HCT116 (cell line): ENCODE measurements around the gene AHCTF1. TPM values are rescaled to one million over a fixed set of nuclear protein-coding genes. Genes with fewer than 3 reads are reported as not detected.

Experiments
- ATAC-seq: fragments of 200-7000 bp; cut with Tn5 transposase; 2 replicates; pipeline ENCODE4 v1.9.1; 2020; ENCODE audit warnings: mild to moderate bottlenecking, moderate library complexity
- BruUV-seq: library from RNA; stranded (reverse); fragments of 400-500 nt; replicated peaks from 2 replicates; lab custom pipeline; 2021; lab: Mats Ljungman, UMichigan
- CTCF ChIA-PET: fragments of 300-600 bp; sonication (Branson Sonifier 250); formaldehyde crosslinking; loops from one replicate; lab custom pipeline; 2021; ENCODE audit warnings: antibody characterized with exemption; lab: Charles Lee
- POLR2A ChIA-PET: fragments of 300-600, 350-600 bp; sonication (Branson Sonifier 250); formaldehyde crosslinking; loops from one replicate; lab custom pipeline; 2021; ENCODE audit warnings: antibody characterized with exemption; lab: Charles Lee
- RAD21 ChIA-PET, 2 experiments: fragments of 300-600 bp; sonication (Branson Sonifier 250); formaldehyde crosslinking; loops; one replicate each; lab custom pipeline; 2023; ENCODE audit warnings: low total read pairs in 2 of 2; ENCODE audit not compliant: uncharacterized antibody in 2 of 2, unreplicated experiment in 2 of 2, low non-redundant PET in 1 of 2; lab: Charles Lee
- DNase-seq: peaks from one replicate; pipeline ENCODE4 v3.0.0-alpha.2; 2010; ENCODE audit warnings: low read depth, low spot score
- H2AFZ ChIP-seq: fragments of 200-600 bp; shearing (Covaris generic), sonication (generic); 2 replicates; pipeline ENCODE4 v1.6.1; 2017; ENCODE audit warnings: low read depth, mixed run types, mixed read lengths, antibody characterized with exemption, low read length; ENCODE audit not compliant: poor library complexity, severe bottlenecking
- H3K27ac ChIP-seq: 2 replicates; pipeline ENCODE4 v1.5.1; 2012; ENCODE audit warnings: low read depth, low read length
- H3K27me3 ChIP-seq: fragments of 200-600 bp; sonication (generic); 2 replicates; pipeline ENCODE4 v1.6.1; 2016; ENCODE audit warnings: mixed run types, low read length, mixed read lengths; ENCODE audit not compliant: insufficient read depth
- H3K36me3 ChIP-seq, 2 experiments: fragments of 200-500 bp in 1 of 2; fragments of 200-600 bp in 1 of 2; sonication (Bioruptor generic) in 1 of 2; sonication (generic) in 1 of 2; 2 replicates each; pipeline versions ENCODE4 v1.5.1 to v1.6.1; 2014 to 2016; ENCODE audit warnings: low read length in 2 of 2, inconsistent platforms in 1 of 2, mixed read lengths in 1 of 2, mixed run types in 1 of 2; ENCODE audit not compliant: insufficient read depth in 2 of 2, control insufficient read depth in 1 of 2
- H3K4me1 ChIP-seq, 2 experiments: fragments of 200-600 bp in 1 of 2; sonication (generic) in 1 of 2; 2 replicates each; pipeline versions ENCODE4 v1.5.1 to v1.6.1; 2012 to 2017; ENCODE audit warnings: low read length in 2 of 2, inconsistent platforms in 1 of 2, mild to moderate bottlenecking in 1 of 2, mixed read lengths in 1 of 2, mixed run types in 1 of 2, moderate library complexity in 1 of 2; ENCODE audit not compliant: insufficient read depth in 2 of 2, control insufficient read depth in 1 of 2
- H3K4me2 ChIP-seq: fragments of 200-600 bp; sonication (generic); 2 replicates; pipeline ENCODE4 v1.6.1; 2017; ENCODE audit warnings: mixed run types, low read length, mixed read lengths
- H3K4me3 ChIP-seq, 2 experiments: fragments of 200-600 bp in 1 of 2; sonication (generic) in 1 of 2; replicated peaks in 1 of 2; 2 replicates each; pipeline ENCODE4 v1.5.1; 2011 to 2016; ENCODE audit warnings: low read length in 2 of 2, control low read depth in 1 of 2, low read depth in 1 of 2, mild to moderate bottlenecking in 1 of 2, mixed read lengths in 1 of 2, mixed run types in 1 of 2
- H3K79me2 ChIP-seq: fragments of 200-600 bp; sonication (generic); 2 replicates; pipeline ENCODE4 v1.6.1; 2017; ENCODE audit warnings: mild to moderate bottlenecking, mixed run types, low read length, moderate library complexity, mixed read lengths; ENCODE audit not compliant: insufficient read depth
- H3K9ac ChIP-seq: fragments of 200-600 bp; sonication (generic); 2 replicates; pipeline ENCODE4 v1.6.1; 2016; ENCODE audit warnings: low read length, mixed read lengths
- H3K9me2 ChIP-seq: fragments of 200-600 bp; sonication (generic), shearing (Covaris generic); 2 replicates; pipeline ENCODE4 v1.6.1; 2017; ENCODE audit warnings: mixed run types, mild to moderate bottlenecking, moderate library complexity; ENCODE audit not compliant: insufficient read depth
- H3K9me3 ChIP-seq, 2 experiments: fragments of 200-500 bp in 1 of 2; fragments of 200-600 bp in 1 of 2; sonication (Bioruptor generic) in 1 of 2; sonication (generic) in 1 of 2; 2 replicates each; pipeline ENCODE4 v1.6.1; 2014 to 2017; ENCODE audit warnings: low read length in 2 of 2, mixed read lengths in 2 of 2, inconsistent platforms in 1 of 2, low read depth in 1 of 2, mild to moderate bottlenecking in 1 of 2, mixed run types in 1 of 2, moderate library complexity in 1 of 2; ENCODE audit not compliant: control insufficient read depth in 1 of 2, insufficient read depth in 1 of 2
- H4K20me1 ChIP-seq: fragments of 200-600 bp; sonication (generic), shearing (Covaris generic); 2 replicates; pipeline ENCODE4 v1.6.1; 2017; ENCODE audit warnings: mixed run types, mild to moderate bottlenecking, moderate library complexity; ENCODE audit not compliant: insufficient read depth
- CBX3 ChIP-seq: IDR thresholded peaks from 2 replicates; pipeline ENCODE4 v1.6.1; 2012; ENCODE audit warnings: low read depth
- CEBPB ChIP-seq: IDR thresholded peaks from 2 replicates; pipeline ENCODE4 v1.6.1; 2012; ENCODE audit warnings: low read depth
- ELF1 ChIP-seq: IDR thresholded peaks from 2 replicates; pipeline ENCODE4 v1.6.1; 2012; ENCODE audit warnings: low read depth, borderline replicate concordance
- EZH2 ChIP-seq: fragments of 200-600 bp; sonication (generic); IDR thresholded peaks from 2 replicates; pipeline ENCODE4 v1.6.1; 2017; ENCODE audit warnings: antibody characterized with exemption, mixed run types
- EZH2phosphoT487 ChIP-seq: fragments of 200-600 bp; IDR thresholded peaks from 2 replicates; pipeline ENCODE4 v1.6.1; 2018; ENCODE audit warnings: antibody characterized with exemption, borderline replicate concordance
- FOSL1 ChIP-seq: IDR thresholded peaks from 2 replicates; pipeline ENCODE4 v1.6.1; 2012; ENCODE audit warnings: low read depth
- POLR2A ChIP-seq: IDR thresholded peaks from 2 replicates; pipeline ENCODE4 v1.7.0; 2011; ENCODE audit warnings: borderline replicate concordance; ENCODE audit not compliant: insufficient read depth, insufficient read length; ENCODE audit errors: extremely low read depth
- POLR2AphosphoS5 ChIP-seq: IDR thresholded peaks from 2 replicates; pipeline ENCODE4 v1.6.1; 2011; ENCODE audit warnings: mild to moderate bottlenecking, low read depth, low read length, moderate library complexity
- RAD21 ChIP-seq: IDR thresholded peaks from 2 replicates; pipeline ENCODE4 v1.6.1; 2012; ENCODE audit warnings: low read depth, mild to moderate bottlenecking
- SIN3A ChIP-seq: IDR thresholded peaks from 2 replicates; pipeline ENCODE4 v1.6.1; 2012; ENCODE audit warnings: low read depth
- SP1 ChIP-seq: IDR thresholded peaks from 2 replicates; pipeline ENCODE4 v1.6.1; 2012; ENCODE audit warnings: low read depth
- SRF ChIP-seq: IDR thresholded peaks from 2 replicates; pipeline ENCODE4 v1.6.1; 2012; ENCODE audit warnings: low read depth
- YY1 ChIP-seq: IDR thresholded peaks from 2 replicates; pipeline ENCODE4 v1.6.1; 2011; ENCODE audit warnings: low read length, low read depth, moderate library complexity, mild to moderate bottlenecking; ENCODE audit not compliant: insufficient replicate concordance; ENCODE audit errors: extremely low read depth
- ZFX ChIP-seq: fragments of 450-650 bp; IDR thresholded peaks from 2 replicates; pipeline ENCODE4 v1.6.1; 2017
- ZNF274 ChIP-seq: fragments of 200-500 bp; sonication (Bioruptor generic); IDR thresholded peaks from 2 replicates; pipeline ENCODE4 v1.6.1; 2014; ENCODE audit warnings: mild to moderate bottlenecking, low read depth, low read length, inconsistent platforms
- intact Hi-C: fragments of 100-400 bp; cut with micrococcal nuclease; formaldehyde crosslinking; loops from 2 replicates; pipeline ENCODE4 v1.10.0; 2022
- total RNA-seq: library from RNA; stranded (reverse); gene quantifications from one replicate; pipeline ENCODE4 v1.2.1, GENCODE V29; 2021; ENCODE audit not compliant: unreplicated experiment
- TF ChIP-seq, protein P1 (sequence below): IDR thresholded peaks from 2 replicates; pipeline ENCODE4 v1.6.1; 2012
- TF ChIP-seq, protein P2 (sequence below): IDR thresholded peaks from 2 replicates; pipeline ENCODE4 v1.6.1; 2011; ENCODE audit warnings: mild to moderate bottlenecking, low read length, moderate library complexity; ENCODE audit not compliant: insufficient replicate concordance; ENCODE audit errors: extremely low read depth
- TF ChIP-seq, protein P3 (sequence below), 3 experiments: fragments of 200-600 bp in 1 of 3; sonication (generic) in 1 of 3; IDR thresholded peaks in 2 of 3; conservative IDR thresholded peaks in 1 of 3; 2 replicates each; pipeline ENCODE4 v1.5.1; 2012 to 2017; ENCODE audit warnings: low read depth in 2 of 3, low read length in 2 of 3, antibody characterized with exemption in 1 of 3, borderline replicate concordance in 1 of 3, control low read depth in 1 of 3, mild to moderate bottlenecking in 1 of 3, mixed read lengths in 1 of 3, mixed run types in 1 of 3, moderate library complexity in 1 of 3; ENCODE audit not compliant: insufficient read depth in 1 of 3
- TF ChIP-seq, protein P4 (sequence below): IDR thresholded peaks from 2 replicates; pipeline ENCODE4 v1.6.1; 2012; ENCODE audit warnings: low read depth

AHCTF1 gene
- total RNA-seq, 1 experiment from 2014 or later = 56.2 TPM

DNA sequence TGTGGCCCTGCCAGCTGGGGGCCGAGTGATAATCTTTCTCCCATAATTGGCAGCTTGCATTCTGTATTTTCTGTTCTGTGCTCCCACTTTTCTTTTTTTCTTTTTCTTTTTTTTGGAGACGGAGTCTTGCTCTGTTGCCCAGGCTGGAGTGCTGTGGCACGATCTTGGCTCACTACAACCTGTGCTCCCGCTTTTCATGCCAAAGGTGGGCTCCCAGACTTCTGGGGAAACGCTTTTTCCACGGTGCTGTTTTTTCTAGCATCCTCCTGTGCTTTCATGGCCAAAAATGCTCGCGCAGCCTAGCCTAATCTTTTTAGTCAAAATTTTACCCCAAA is 585 bp upstream of the AHCTF1 start:
- peaks cover 38% of the 10 kb centered on the region for H3K79me2 ChIP-seq
- H3K36me3 ChIP-seq = peaks cover 2 to 11% of the 10 kb centered on the region in 2 experiments; a peak in 2 of 4 replicates
- H3K4me2 ChIP-seq = peak overlapping the region; percentile 77
- peak overlapping the region; percentile 96 to 98 for H3K4me3 ChIP-seq
- H3K9ac ChIP-seq = peak overlapping the region; percentile 83
- H3K9me2 ChIP-seq = no peaks in the 10 kb centered on the region
- ChIA-PET POLR2A (no interaction called here), RAD21 (no interaction called here)
- BruUV-seq = TSS peak; percentile 64
- H3K27me3 ChIP-seq = no peaks in the 10 kb centered on the region
- H3K4me1 ChIP-seq = peaks cover 8 to 12% of the 10 kb centered on the region in 2 experiments; a peak in 3 of 4 replicates
- no peaks in the 10 kb centered on the region for H3K9me3 ChIP-seq
- no peak for DNase-seq
- intact Hi-C loops = no loop called here
- no peaks in the 10 kb centered on the region; the same call in 1 of the 2 replicates for H4K20me1 ChIP-seq
- TF ChIP-seq SRF (no peak), SIN3A (no peak), SP1 (no peak), EZH2 (no peak), RAD21 (no peak), EZH2phosphoT487 (no peak), POLR2A (no peak), CBX3 (no peak), FOSL1 (no peak), ELF1 (no peak), POLR2AphosphoS5 (no peak), CEBPB (no peak), ZNF274 (no peak), ZFX (no peak), YY1 (no peak)
- TF ChIP-seq, protein P1, sequence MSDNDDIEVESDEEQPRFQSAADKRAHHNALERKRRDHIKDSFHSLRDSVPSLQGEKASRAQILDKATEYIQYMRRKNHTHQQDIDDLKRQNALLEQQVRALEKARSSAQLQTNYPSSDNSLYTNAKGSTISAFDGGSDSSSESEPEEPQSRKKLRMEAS = no peak
- TF ChIP-seq, protein P2, sequence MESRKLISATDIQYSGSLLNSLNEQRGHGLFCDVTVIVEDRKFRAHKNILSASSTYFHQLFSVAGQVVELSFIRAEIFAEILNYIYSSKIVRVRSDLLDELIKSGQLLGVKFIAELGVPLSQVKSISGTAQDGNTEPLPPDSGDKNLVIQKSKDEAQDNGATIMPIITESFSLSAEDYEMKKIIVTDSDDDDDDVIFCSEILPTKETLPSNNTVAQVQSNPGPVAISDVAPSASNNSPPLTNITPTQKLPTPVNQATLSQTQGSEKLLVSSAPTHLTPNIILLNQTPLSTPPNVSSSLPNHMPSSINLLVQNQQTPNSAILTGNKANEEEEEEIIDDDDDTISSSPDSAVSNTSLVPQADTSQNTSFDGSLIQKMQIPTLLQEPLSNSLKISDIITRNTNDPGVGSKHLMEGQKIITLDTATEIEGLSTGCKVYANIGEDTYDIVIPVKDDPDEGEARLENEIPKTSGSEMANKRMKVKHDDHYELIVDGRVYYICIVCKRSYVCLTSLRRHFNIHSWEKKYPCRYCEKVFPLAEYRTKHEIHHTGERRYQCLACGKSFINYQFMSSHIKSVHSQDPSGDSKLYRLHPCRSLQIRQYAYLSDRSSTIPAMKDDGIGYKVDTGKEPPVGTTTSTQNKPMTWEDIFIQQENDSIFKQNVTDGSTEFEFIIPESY = no peak
- TF ChIP-seq, protein P3, sequence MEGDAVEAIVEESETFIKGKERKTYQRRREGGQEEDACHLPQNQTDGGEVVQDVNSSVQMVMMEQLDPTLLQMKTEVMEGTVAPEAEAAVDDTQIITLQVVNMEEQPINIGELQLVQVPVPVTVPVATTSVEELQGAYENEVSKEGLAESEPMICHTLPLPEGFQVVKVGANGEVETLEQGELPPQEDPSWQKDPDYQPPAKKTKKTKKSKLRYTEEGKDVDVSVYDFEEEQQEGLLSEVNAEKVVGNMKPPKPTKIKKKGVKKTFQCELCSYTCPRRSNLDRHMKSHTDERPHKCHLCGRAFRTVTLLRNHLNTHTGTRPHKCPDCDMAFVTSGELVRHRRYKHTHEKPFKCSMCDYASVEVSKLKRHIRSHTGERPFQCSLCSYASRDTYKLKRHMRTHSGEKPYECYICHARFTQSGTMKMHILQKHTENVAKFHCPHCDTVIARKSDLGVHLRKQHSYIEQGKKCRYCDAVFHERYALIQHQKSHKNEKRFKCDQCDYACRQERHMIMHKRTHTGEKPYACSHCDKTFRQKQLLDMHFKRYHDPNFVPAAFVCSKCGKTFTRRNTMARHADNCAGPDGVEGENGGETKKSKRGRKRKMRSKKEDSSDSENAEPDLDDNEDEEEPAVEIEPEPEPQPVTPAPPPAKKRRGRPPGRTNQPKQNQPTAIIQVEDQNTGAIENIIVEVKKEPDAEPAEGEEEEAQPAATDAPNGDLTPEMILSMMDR (IDR thresholded peaks at IDR 0.05 in 2 of 3, conservative IDR thresholded peaks at IDR 0.05 in 1 of 3; ENCODE audit: borderline replicate concordance in 1 of 3, insufficient read depth in 1 of 3, low read depth in 2 of 3, low read length in 2 of 3) = no peak
- TF ChIP-seq, protein P4, sequence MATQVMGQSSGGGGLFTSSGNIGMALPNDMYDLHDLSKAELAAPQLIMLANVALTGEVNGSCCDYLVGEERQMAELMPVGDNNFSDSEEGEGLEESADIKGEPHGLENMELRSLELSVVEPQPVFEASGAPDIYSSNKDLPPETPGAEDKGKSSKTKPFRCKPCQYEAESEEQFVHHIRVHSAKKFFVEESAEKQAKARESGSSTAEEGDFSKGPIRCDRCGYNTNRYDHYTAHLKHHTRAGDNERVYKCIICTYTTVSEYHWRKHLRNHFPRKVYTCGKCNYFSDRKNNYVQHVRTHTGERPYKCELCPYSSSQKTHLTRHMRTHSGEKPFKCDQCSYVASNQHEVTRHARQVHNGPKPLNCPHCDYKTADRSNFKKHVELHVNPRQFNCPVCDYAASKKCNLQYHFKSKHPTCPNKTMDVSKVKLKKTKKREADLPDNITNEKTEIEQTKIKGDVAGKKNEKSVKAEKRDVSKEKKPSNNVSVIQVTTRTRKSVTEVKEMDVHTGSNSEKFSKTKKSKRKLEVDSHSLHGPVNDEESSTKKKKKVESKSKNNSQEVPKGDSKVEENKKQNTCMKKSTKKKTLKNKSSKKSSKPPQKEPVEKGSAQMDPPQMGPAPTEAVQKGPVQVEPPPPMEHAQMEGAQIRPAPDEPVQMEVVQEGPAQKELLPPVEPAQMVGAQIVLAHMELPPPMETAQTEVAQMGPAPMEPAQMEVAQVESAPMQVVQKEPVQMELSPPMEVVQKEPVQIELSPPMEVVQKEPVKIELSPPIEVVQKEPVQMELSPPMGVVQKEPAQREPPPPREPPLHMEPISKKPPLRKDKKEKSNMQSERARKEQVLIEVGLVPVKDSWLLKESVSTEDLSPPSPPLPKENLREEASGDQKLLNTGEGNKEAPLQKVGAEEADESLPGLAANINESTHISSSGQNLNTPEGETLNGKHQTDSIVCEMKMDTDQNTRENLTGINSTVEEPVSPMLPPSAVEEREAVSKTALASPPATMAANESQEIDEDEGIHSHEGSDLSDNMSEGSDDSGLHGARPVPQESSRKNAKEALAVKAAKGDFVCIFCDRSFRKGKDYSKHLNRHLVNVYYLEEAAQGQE = no peak
- TF ChIP-seq, all 23 proteins: peak for 0
- Histone ChIP-seq H3K27ac (peak overlapping the region; percentile 95), H2AFZ (peak overlapping the region; percentile 78)
- ATAC-seq = no peak
- CTCF ChIA-PET = no interaction called here
